RWPE1 (cell line): ENCODE results near the gene SRBD1.
A peak's percentile ranks its signal among the peaks of the same experiment; 100 is the strongest.

Experiments
- CTCF ChIA-PET: fragments of 350-600 bp; sonication (Branson Sonifier 250); formaldehyde crosslinking; extraction: SDS; loops from one replicate; lab custom pipeline; 2021; lab: Yijun Ruan, JAX
- POLR2A ChIA-PET: fragments of 400-600 bp; formaldehyde crosslinking; extraction: SDS; loops from one replicate; lab custom pipeline; 2020; ENCODE audit warnings: antibody characterized with exemption; ENCODE audit not compliant: low non-redundant PET; lab: Yijun Ruan, JAX
- DNase-seq: peaks from one replicate; pipeline ENCODE4 v3.0.0; 2012; ENCODE audit warnings: low spot score
- H3K27ac ChIP-seq: fragments of 450-650 bp; 2 replicates; pipeline ENCODE4 v1.5.1; 2017
- TF ChIP-seq, protein P1 (sequence below): fragments of 450-650 bp; conservative IDR thresholded peaks from 2 replicates; pipeline ENCODE4 v1.5.1; 2017; ENCODE audit warnings: low read depth, mild to moderate bottlenecking

The SRBD1 gene

DNA sequence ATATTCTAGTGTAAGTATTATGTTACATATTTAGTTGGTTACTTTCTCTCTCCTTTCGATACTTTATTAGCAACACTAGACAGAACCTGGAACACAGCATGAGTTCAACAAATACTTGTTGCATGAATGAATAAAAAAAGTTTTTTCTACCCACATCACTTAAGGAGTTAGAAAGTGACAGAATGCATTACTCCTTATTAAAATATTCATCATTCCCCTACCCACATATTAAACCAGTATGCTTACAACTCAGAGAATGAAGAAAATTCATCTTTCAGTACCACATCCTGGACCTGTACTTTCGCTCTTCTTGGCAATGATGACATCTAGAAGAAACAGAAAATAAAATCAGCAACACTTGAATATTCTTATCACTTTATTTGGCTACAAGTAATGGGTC is 6.0 kb downstream of the SRBD1 start:
- CTCF ChIA-PET = no interaction called here
- TF ChIP-seq, protein P1, sequence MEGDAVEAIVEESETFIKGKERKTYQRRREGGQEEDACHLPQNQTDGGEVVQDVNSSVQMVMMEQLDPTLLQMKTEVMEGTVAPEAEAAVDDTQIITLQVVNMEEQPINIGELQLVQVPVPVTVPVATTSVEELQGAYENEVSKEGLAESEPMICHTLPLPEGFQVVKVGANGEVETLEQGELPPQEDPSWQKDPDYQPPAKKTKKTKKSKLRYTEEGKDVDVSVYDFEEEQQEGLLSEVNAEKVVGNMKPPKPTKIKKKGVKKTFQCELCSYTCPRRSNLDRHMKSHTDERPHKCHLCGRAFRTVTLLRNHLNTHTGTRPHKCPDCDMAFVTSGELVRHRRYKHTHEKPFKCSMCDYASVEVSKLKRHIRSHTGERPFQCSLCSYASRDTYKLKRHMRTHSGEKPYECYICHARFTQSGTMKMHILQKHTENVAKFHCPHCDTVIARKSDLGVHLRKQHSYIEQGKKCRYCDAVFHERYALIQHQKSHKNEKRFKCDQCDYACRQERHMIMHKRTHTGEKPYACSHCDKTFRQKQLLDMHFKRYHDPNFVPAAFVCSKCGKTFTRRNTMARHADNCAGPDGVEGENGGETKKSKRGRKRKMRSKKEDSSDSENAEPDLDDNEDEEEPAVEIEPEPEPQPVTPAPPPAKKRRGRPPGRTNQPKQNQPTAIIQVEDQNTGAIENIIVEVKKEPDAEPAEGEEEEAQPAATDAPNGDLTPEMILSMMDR = no peak
- H3K27ac ChIP-seq = no peak overlapping the region
- POLR2A ChIA-PET = interaction anchor here (0.6 kb wide), 1 partner anchor 622 kb away, joined by 3 read pairs; no protein-coding TSS in a partner anchor
- no peak for DNase-seq

DNA sequence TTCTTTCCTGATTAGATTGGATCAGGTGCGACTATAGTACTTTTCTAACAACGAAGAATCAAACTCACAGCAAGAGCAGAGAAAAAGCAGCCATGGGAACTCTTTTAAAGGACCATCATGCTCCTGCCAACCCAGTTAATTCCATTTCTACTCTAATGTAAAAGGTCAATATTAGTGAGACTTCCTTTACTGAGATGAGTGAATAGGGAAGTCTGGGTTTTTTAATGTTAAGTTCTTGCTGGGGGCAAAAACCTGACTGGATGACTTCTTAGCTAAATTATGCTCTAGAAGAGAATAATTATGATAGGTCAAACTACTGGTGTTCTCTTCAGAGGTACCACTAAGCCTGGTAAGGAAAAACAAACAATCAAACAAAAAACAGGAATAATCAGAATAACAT is 8.4 kb downstream of the SRBD1 start:
- ChIA-PET CTCF (interaction anchor here (0.6 kb wide), 1 partner anchor 461 kb away, joined by 3 read pairs; no protein-coding TSS in a partner anchor), POLR2A (no interaction called here)
- TF ChIP-seq, protein P1 = no peak
- no peak overlapping the region for H3K27ac ChIP-seq
- DNase-seq = no peak

DNA sequence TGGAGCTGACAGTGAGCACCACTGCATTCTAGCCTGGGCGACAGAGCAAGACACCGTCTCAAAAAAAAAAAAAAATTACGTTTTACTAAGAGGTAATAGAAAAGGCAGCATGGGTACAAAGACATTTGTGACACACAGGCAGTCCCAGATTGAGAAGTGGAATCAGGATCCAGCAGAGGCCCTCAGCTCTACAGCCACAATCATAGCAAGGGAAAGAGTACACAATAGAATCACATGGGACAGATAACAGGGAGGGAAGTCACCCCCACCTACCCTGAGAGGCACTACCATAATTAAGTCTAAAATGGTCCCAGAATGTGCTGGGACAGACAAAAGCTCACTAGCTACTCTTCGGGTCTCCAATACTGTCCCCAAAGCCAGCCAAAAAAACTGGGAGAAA is 12.5 kb downstream of the SRBD1 start:
- ChIA-PET CTCF (no interaction called here), POLR2A (no interaction called here)
- no peak overlapping the region for H3K27ac ChIP-seq
- no peak for DNase-seq
- TF ChIP-seq, protein P1 = no peak

DNA sequence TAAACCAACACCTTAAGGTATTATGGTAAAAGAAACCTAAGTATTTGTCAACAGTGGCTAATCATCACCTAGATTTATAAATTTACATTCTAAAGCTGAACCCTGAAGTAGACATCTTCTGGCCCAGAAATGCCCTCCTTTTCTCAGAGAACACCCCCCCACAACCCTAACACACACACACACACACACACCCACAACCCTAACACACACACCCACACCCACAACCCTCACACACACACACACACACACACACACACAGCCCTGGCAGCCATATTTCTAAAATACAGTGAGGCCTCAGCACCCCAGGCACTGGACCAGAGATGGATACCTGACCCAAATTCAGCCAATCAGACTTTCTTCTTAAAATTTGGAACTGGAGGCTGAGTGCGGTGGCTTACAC is 14.3 kb downstream of the SRBD1 start:
- no peak for DNase-seq
- H3K27ac ChIP-seq = peak overlapping the region; percentile 48
- ChIA-PET CTCF (interaction anchor here (0.7 to 0.9 kb wide), 2 partner anchors 11 to 14 kb away, joined by 3 to 7 read pairs; partner anchors contain the start of gene SRBD1), POLR2A (no interaction called here)
- TF ChIP-seq, protein P1 = no peak

DNA sequence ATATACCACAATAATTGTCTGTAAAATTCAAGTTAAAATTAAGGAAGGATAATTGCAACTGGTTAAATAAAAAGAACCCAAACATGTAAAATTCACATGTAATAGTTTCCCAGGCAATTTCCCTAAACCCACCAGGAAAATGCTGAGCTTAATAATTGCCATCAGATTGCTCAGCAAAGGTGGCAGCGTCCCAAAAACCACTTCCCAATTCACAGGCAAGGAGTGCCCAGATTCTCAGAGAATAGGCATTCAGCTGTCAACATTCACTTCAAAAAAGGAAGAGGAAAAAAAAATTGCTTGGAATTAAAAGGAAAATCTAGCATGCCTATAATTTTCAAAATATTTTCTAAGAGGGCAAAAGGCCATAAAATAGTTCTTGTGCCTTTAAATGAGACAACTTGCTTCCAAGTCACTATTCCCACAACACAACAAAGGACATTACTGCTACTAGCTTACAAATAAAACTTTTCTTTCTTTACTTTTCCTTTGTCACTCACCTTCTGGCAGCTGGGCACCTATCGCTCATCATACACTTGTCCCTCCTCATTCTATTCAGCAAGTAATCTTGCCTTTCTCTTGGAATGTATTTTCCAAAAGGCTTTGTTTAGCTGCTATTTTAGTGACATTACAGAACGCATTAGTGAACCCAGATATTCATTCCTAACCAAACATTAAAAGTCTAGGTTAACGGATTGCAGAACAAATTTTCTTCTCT is 15.2 kb downstream of the SRBD1 start:
- CTCF ChIA-PET = interaction anchor here (0.7 to 0.9 kb wide), 2 partner anchors 10 to 12 kb away, joined by 3 to 7 read pairs; no protein-coding TSS in a partner anchor
- POLR2A ChIA-PET = interaction anchor here (0.5 kb wide), 1 partner anchor 12 kb away, joined by 3 read pairs; no protein-coding TSS in a partner anchor

DNA sequence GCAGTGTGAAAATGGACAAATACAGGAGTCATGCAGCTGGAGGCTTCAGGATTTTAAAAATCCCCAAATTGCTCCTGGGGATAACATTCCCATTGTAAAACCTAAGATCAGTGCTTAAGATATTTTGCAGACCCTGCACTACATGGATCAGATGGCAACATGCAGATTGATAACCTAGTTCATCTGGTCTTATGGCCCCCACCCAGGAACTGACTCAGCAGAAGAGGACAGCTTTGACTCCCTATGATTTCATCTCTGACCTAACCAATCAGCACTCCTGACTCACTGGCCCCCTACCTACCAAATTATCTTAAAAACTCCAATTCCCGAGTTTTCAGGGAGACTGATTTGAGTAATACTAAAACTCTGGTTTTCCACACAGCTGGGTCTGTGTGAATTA is 20.0 kb downstream of the SRBD1 start:
- DNase-seq = no peak
- ChIA-PET CTCF (interaction anchor here (0.6 kb wide), 1 partner anchor 171 kb away, joined by 3 read pairs; no protein-coding TSS in a partner anchor), POLR2A (no interaction called here)
- TF ChIP-seq, protein P1 = no peak
- no peak overlapping the region for H3K27ac ChIP-seq

More for the DNA sequence above, 15.2 kb downstream of the SRBD1 start:
- peak; percentile 42 for DNase-seq
- no peak overlapping the region for H3K27ac ChIP-seq
- TF ChIP-seq, protein P1 = no peak
